B cell (primary cell): ENCODE data around the gene ARHGDIA.

Source experiments
- EZH2 ChIP-seq: IDR thresholded peaks from 2 replicates; pipeline ENCODE4 v1.6.1; 2012; ENCODE audit warnings: borderline replicate concordance, low read depth, mild to moderate bottlenecking, moderate library complexity, low read length; ENCODE audit not compliant: insufficient read depth, poor library complexity, severe bottlenecking
- TF ChIP-seq, protein P1 (sequence below): fragments of 200-600 bp; IDR thresholded peaks from one replicate; pipeline ENCODE4 v1.8.0; 2022; ENCODE audit warnings: antibody characterized with exemption, mild to moderate bottlenecking

DNA sequence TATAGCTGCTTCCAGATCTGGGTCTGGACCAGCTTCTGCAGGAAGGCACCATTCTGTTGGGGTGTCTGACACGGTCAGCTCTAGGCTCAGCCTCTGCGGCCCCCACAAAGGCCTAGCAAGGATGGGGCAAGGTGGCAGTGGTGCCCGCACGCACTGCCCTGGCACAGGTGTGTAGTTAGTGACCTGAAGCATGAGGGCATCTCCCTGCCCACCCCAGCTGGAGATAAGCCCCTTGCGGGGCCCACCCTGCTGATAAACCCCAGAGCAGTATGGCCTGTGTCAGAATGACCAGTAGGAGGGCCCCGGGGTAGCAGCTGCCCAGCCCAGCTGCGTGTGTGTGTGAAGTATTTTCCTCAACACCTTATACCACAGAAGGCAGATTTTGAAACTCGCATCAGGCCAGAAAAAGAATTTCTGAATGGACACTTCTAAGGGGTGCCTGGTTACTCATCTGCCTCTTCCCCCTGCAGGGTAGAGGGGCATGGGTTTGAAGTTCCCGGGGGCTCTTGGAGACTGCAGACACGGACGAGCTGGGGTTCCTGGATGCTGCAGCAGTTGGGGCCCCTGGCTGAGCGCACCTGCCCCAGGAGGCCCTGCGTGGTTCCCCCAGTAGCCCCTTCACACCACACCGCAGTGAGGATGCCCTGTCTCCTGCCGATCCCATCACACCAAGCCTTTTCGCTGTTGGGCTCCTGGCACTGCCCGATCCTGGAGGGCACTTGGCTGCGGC, 4.5 kb downstream of the ARHGDIA start:
- TF ChIP-seq, protein P1, sequence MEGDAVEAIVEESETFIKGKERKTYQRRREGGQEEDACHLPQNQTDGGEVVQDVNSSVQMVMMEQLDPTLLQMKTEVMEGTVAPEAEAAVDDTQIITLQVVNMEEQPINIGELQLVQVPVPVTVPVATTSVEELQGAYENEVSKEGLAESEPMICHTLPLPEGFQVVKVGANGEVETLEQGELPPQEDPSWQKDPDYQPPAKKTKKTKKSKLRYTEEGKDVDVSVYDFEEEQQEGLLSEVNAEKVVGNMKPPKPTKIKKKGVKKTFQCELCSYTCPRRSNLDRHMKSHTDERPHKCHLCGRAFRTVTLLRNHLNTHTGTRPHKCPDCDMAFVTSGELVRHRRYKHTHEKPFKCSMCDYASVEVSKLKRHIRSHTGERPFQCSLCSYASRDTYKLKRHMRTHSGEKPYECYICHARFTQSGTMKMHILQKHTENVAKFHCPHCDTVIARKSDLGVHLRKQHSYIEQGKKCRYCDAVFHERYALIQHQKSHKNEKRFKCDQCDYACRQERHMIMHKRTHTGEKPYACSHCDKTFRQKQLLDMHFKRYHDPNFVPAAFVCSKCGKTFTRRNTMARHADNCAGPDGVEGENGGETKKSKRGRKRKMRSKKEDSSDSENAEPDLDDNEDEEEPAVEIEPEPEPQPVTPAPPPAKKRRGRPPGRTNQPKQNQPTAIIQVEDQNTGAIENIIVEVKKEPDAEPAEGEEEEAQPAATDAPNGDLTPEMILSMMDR, result no peak
- TF ChIP-seq EZH2, result no peak
